DND-41 (cell line): ENCODE measurements around the gene CSNK1G2.

ENCODE experiments used
- ATAC-seq: fragments of 200-7000 bp; cut with Tn5 transposase; 3 replicates; pipeline ENCODE4 v1.9.1; 2021; ENCODE audit warnings: low read depth; ENCODE audit not compliant: insufficient read depth
- DNase-seq: peaks from one replicate; pipeline ENCODE4 v3.0.0-alpha.2; 2020
- H2AFZ ChIP-seq: 2 replicates; pipeline ENCODE4 v1.6.0; 2012; ENCODE audit warnings: low read depth, low read length
- H3K27ac ChIP-seq: 2 replicates; pipeline ENCODE4 v1.5.1; 2012; ENCODE audit warnings: low read length, inconsistent platforms
- H3K27me3 ChIP-seq: fragments of 200-600 bp; sonication (generic); 2 replicates; pipeline ENCODE4 v1.6.0; 2012; ENCODE audit warnings: low read length, mild to moderate bottlenecking, inconsistent platforms; ENCODE audit not compliant: insufficient read depth, poor library complexity
- H3K36me3 ChIP-seq: 2 replicates; pipeline ENCODE4 v1.5.1; 2012; ENCODE audit warnings: low read length, inconsistent platforms; ENCODE audit not compliant: insufficient read depth
- H3K4me1 ChIP-seq: 2 replicates; pipeline ENCODE4 v1.5.1; 2012; ENCODE audit warnings: mild to moderate bottlenecking, low read length; ENCODE audit not compliant: insufficient read depth
- H3K4me2 ChIP-seq: 2 replicates; pipeline ENCODE4 v1.6.0; 2012; ENCODE audit warnings: mild to moderate bottlenecking, moderate library complexity, low read length, inconsistent platforms; ENCODE audit not compliant: insufficient read depth
- H3K4me3 ChIP-seq, 2 experiments: fragments of 200-600 bp in 1 of 2; shearing (Covaris generic) in 1 of 2; 2 replicates each; pipeline ENCODE4 v1.5.1; 2012 to 2016; ENCODE audit warnings: inconsistent platforms in 2 of 2, low read length in 2 of 2, mild to moderate bottlenecking in 2 of 2, low read depth in 1 of 2, moderate library complexity in 1 of 2
- H3K79me2 ChIP-seq: 2 replicates; pipeline ENCODE4 v1.6.0; 2012; ENCODE audit warnings: low read length, inconsistent platforms; ENCODE audit not compliant: insufficient read depth
- H3K9ac ChIP-seq: 2 replicates; pipeline ENCODE4 v1.6.0; 2012; ENCODE audit warnings: low read depth, mild to moderate bottlenecking, inconsistent platforms, low read length, moderate library complexity
- H3K9me3 ChIP-seq: 2 replicates; pipeline ENCODE4 v1.5.1; 2012; ENCODE audit warnings: low read length, moderate library complexity, mild to moderate bottlenecking, inconsistent platforms; ENCODE audit not compliant: insufficient read depth, severe bottlenecking
- H4K20me1 ChIP-seq: 2 replicates; pipeline ENCODE4 v1.6.0; 2012; ENCODE audit warnings: low read length; ENCODE audit not compliant: insufficient read depth
- EZH2 ChIP-seq: IDR thresholded peaks from 3 replicates; pipeline ENCODE4 v1.6.1; 2012; ENCODE audit warnings: borderline replicate concordance, low read depth, mild to moderate bottlenecking, moderate library complexity, low read length, inconsistent platforms; ENCODE audit not compliant: severe bottlenecking
- TF ChIP-seq, protein P1 (sequence below): IDR thresholded peaks from 2 replicates; pipeline ENCODE4 v1.5.1; 2012; ENCODE audit warnings: borderline replicate concordance, low read length, moderate library complexity, mild to moderate bottlenecking; ENCODE audit not compliant: poor library complexity, severe bottlenecking; ENCODE audit errors: extremely low read depth

The CSNK1G2 gene

DNA sequence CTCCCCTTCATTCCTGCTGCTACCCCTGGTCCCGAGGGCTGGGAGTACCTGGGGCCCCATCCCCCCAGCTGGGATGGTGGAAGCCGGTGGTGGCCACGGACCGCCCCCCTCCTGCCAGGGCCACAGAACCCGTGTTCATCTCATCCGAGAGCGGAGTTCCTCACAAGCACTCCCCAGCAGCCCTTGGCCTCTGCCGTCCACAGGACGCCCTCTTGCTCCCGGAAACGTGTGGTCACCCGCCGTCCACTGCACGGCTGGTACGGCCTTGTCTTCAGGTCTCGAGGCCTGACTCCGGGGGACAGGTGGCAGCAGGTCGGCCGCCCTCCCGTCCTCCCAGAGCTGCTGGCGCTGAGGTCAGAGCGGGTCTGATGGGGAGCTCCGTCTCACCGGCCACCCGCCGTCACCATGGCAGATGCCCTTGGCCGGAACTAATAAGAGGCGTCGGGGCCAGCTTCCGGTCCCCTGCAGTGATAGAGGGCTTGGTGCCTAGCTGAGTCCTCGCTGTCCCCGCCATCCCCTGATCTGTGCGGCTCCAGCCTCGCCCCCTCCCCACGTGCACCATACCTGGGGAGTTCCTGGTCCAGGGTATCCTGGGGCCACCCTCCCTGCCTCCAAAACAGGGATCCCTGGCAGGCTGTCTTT, 16.5 kb upstream of the CSNK1G2 start:
- no peaks in the 10 kb centered on the region for H3K79me2 ChIP-seq
- ATAC-seq (no peak), DNase-seq (no peak)
- H3K9me3 ChIP-seq: no peaks in the 10 kb centered on the region
- H3K27me3 ChIP-seq: no peaks in the 10 kb centered on the region
- no peak overlapping the region for H3K27ac ChIP-seq
- H4K20me1 ChIP-seq: no peaks in the 10 kb centered on the region; the same call in none of the 2 replicates
- TF ChIP-seq, protein P1, sequence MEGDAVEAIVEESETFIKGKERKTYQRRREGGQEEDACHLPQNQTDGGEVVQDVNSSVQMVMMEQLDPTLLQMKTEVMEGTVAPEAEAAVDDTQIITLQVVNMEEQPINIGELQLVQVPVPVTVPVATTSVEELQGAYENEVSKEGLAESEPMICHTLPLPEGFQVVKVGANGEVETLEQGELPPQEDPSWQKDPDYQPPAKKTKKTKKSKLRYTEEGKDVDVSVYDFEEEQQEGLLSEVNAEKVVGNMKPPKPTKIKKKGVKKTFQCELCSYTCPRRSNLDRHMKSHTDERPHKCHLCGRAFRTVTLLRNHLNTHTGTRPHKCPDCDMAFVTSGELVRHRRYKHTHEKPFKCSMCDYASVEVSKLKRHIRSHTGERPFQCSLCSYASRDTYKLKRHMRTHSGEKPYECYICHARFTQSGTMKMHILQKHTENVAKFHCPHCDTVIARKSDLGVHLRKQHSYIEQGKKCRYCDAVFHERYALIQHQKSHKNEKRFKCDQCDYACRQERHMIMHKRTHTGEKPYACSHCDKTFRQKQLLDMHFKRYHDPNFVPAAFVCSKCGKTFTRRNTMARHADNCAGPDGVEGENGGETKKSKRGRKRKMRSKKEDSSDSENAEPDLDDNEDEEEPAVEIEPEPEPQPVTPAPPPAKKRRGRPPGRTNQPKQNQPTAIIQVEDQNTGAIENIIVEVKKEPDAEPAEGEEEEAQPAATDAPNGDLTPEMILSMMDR: no peak
- no peak for TF ChIP-seq EZH2
- peaks cover 9% of the 10 kb centered on the region for H3K4me1 ChIP-seq
- no peak overlapping the region for H2AFZ ChIP-seq
- no peak overlapping the region for H3K4me3 ChIP-seq
- peaks cover 39% of the 10 kb centered on the region for H3K36me3 ChIP-seq
- no peak overlapping the region for H3K9ac ChIP-seq
- H3K4me2 ChIP-seq: no peak overlapping the region

DNA sequence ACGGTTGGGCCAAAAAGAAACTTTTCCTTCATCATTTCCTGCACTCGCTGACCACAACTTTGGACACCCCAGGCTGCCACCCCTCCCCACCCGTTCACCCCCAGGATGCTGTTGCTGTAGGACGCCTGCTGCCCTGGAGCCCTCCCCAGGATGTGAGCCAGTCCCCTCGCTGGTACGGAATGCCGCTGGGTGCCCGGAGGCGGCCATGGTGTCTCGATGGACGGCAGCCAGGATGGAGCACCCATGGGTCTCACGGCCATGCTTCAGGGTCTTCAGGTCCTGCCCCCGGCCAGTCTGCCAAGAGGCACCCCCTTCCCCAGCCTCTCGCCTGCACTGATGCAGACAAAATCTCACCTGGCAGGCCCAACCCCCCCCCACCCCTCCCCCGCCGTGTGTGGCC, 15.4 kb upstream of the CSNK1G2 start:
- Histone ChIP-seq H2AFZ (no peak overlapping the region), H3K4me3 (no peak overlapping the region), H3K9ac (no peak overlapping the region), H3K27me3 (no peaks in the 10 kb centered on the region), H3K4me1 (peaks cover 16% of the 10 kb centered on the region), H3K27ac (no peak overlapping the region), H3K4me2 (no peak overlapping the region), H3K79me2 (no peaks in the 10 kb centered on the region), H3K9me3 (no peaks in the 10 kb centered on the region), H4K20me1 (no peaks in the 10 kb centered on the region; the same call in none of the 2 replicates), H3K36me3 (peaks cover 33% of the 10 kb centered on the region)
- no peak for DNase-seq
- TF ChIP-seq, protein P1: no peak
- TF ChIP-seq EZH2: no peak
- ATAC-seq: no peak

DNA sequence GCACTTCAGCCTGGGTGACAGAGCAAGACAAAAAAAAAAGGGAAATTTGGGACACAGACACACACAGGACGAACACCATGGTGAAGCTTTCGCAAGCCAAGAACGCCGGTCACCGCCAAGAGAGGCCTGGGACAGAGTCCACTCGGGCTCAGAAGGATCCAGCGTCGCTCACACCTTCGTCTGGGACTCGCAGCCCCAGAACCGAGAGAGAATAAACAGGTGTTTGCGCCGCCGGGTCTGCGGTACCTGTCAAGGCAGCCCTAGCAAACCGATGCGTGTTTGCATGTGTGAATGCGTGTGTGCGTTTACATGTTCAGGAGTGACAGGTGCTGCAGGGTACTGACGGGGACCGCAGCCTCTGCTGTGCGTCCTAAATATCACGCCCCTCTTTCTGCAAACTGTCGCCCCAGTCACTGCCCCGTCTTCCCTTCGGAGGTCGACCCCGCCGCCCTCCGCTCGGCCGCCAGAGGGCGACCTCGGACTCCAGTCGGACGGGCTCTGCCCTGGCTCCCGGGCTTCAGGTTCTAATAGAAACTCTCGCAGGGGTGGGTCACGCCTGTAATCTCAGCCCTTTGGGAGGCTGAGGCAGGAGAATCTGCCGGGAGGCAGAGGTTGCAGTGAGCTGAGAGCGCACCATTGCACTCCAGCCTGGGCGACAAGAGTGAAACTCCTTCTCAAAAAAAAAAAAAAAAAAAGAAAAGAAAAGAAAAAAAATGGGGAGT, 11.8 kb upstream of the CSNK1G2 start:
- H3K27me3 ChIP-seq: no peaks in the 10 kb centered on the region
- peak overlapping the region; percentile 26; the same call in 1 of the 2 replicates for H3K4me2 ChIP-seq
- no peak for TF ChIP-seq EZH2
- TF ChIP-seq, protein P1: peak; percentile 94
- H3K9ac ChIP-seq: 0 out of 2 replicates have a peak overlapping the region, but pooled peaks have one; percentile 9
- no peak overlapping the region for H3K27ac ChIP-seq
- ATAC-seq (peak; percentile 90), DNase-seq (peak; percentile 83)
- no peaks in the 10 kb centered on the region; the same call in none of the 2 replicates for H4K20me1 ChIP-seq
- no peaks in the 10 kb centered on the region for H3K79me2 ChIP-seq
- H3K9me3 ChIP-seq: no peaks in the 10 kb centered on the region
- peaks cover 6% of the 10 kb centered on the region for H3K36me3 ChIP-seq
- H3K4me1 ChIP-seq: peaks cover 16% of the 10 kb centered on the region
- H2AFZ ChIP-seq: no peak overlapping the region
- no peak overlapping the region for H3K4me3 ChIP-seq
